ENCODE data around the gene MAGI2.
"Not testable (repeated sequence)": the region's sequence is repeated elsewhere in the genome, so short reads cannot be mapped to it uniquely, and the experiment has no call there.

Gene MAGI2

GRCh38 chr7:79078273-79078672 lies 375.2 kb downstream of the MAGI2 start:
- Histone ChIP-seq H3K36me3 (replicated peaks) (no peaks in the 10 kb centered on the region), H3K27me3 (replicated peaks) (no peaks in the 10 kb centered on the region), H3K4me3 (ENCODE audit: low read depth, low read length) (no peak overlapping the region), H3K27ac (no peak overlapping the region)
- in situ Hi-C loops (cut with HindIII; ENCODE audit: low pct_ligation_motif_present, low sequenced_read_pairs): no loop called here
- TF ChIP-seq, protein P1, sequence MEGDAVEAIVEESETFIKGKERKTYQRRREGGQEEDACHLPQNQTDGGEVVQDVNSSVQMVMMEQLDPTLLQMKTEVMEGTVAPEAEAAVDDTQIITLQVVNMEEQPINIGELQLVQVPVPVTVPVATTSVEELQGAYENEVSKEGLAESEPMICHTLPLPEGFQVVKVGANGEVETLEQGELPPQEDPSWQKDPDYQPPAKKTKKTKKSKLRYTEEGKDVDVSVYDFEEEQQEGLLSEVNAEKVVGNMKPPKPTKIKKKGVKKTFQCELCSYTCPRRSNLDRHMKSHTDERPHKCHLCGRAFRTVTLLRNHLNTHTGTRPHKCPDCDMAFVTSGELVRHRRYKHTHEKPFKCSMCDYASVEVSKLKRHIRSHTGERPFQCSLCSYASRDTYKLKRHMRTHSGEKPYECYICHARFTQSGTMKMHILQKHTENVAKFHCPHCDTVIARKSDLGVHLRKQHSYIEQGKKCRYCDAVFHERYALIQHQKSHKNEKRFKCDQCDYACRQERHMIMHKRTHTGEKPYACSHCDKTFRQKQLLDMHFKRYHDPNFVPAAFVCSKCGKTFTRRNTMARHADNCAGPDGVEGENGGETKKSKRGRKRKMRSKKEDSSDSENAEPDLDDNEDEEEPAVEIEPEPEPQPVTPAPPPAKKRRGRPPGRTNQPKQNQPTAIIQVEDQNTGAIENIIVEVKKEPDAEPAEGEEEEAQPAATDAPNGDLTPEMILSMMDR (IDR thresholded peaks at IDR 0.05; ENCODE audit: low read depth, low read length, missing control alignments): no peak
- no peak for DNase-seq

GRCh38 chr7:79071187-79071586 lies 382.3 kb downstream of the MAGI2 start:
- in situ Hi-C loops (cut with HindIII; ENCODE audit: low pct_ligation_motif_present, low sequenced_read_pairs); H3K36me3 ChIP-seq (replicated peaks); DNase-seq; H3K27me3 ChIP-seq (replicated peaks); H3K4me3 ChIP-seq (ENCODE audit: low read depth, low read length); H3K27ac ChIP-seq: not testable (repeated sequence)

- in situ Hi-C loops (cut with HindIII; ENCODE audit: low pct_ligation_motif_present, low sequenced_read_pairs): no loop called here
- H3K27me3 ChIP-seq (replicated peaks): no peaks in the 10 kb centered on the region
- TF ChIP-seq, protein P1 (IDR thresholded peaks at IDR 0.05; ENCODE audit: low read depth, low read length, missing control alignments): no peak
Observed at GRCh38 chr7:79064187-79064823, 389.2 kb downstream of the MAGI2 start.

GRCh38 chr7:79063019-79063698 lies 390.3 kb downstream of the MAGI2 start:
- DNase-seq: no peak
- Histone ChIP-seq H3K36me3 (replicated peaks) (no peaks in the 10 kb centered on the region), H3K27me3 (replicated peaks) (no peaks in the 10 kb centered on the region), H3K27ac (no peak overlapping the region), H3K4me3 (ENCODE audit: low read depth, low read length) (no peak overlapping the region)
- in situ Hi-C loops (cut with HindIII; ENCODE audit: low pct_ligation_motif_present, low sequenced_read_pairs): no loop called here
- TF ChIP-seq, protein P1 (IDR thresholded peaks at IDR 0.05; ENCODE audit: low read depth, low read length, missing control alignments): peak; percentile 31

More at GRCh38 chr7:79064187-79064823, 389.2 kb downstream of the MAGI2 start:
- Histone ChIP-seq H3K4me3 (ENCODE audit: low read depth, low read length) (no peak overlapping the region), H3K36me3 (replicated peaks) (no peaks in the 10 kb centered on the region), H3K27ac (no peak overlapping the region)
- no peak for DNase-seq

DNA sequence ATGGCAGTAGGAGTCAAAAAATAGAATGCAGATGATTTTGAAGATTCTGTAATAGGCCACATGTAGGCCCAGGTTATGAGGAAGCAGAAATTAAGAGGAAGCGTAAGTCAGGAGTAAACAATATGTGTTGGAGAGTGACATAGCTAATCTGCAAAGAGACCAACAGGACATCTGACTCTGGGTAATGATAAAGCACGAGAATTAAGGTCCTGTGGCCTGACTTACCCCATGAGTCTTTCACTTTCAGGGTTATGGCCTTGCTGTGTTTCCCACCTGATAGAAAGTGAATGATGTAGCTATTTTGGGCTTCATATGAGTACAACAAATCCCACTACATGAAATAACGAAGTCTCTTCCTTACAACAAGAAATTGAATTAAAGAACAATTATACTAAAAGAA lies 393.0 kb downstream of the MAGI2 start:
- no peaks in the 10 kb centered on the region for H3K36me3 ChIP-seq (replicated peaks)
- H3K27ac ChIP-seq: no peak overlapping the region
- no peaks in the 10 kb centered on the region for H3K27me3 ChIP-seq (replicated peaks)
- H3K4me3 ChIP-seq (ENCODE audit: low read depth, low read length): no peak overlapping the region
- TF ChIP-seq, protein P1 (IDR thresholded peaks at IDR 0.05; ENCODE audit: low read depth, low read length, missing control alignments): no peak
- DNase-seq: no peak
- in situ Hi-C loops (cut with HindIII; ENCODE audit: low pct_ligation_motif_present, low sequenced_read_pairs): no loop called here

- TF ChIP-seq, protein P1 (IDR thresholded peaks at IDR 0.05; ENCODE audit: low read depth, low read length, missing control alignments): no peak
- no peak overlapping the region for H3K4me3 ChIP-seq (ENCODE audit: low read depth, low read length)
- in situ Hi-C loops (cut with HindIII; ENCODE audit: low pct_ligation_motif_present, low sequenced_read_pairs): no loop called here
- peak; percentile 17 for DNase-seq
- no peak overlapping the region for H3K27ac ChIP-seq
- H3K36me3 ChIP-seq (replicated peaks): no peaks in the 10 kb centered on the region
- no peaks in the 10 kb centered on the region for H3K27me3 ChIP-seq (replicated peaks)
Observed at GRCh38 chr7:79055722-79056415, 397.6 kb downstream of the MAGI2 start.
